Rectal smooth muscle tissue (tissue), 1 donor: Measurements from ENCODE around the gene FAM20A.

Experiments used
- H3K27ac ChIP-seq: one replicate; pipeline ENCODE4 v1.7.0; 2013; ENCODE audit warnings: low read depth, low read length, inconsistent platforms
- H3K27me3 ChIP-seq: one replicate; pipeline ENCODE4 v1.7.0; 2013; ENCODE audit warnings: low read length; ENCODE audit not compliant: control insufficient read depth, insufficient read depth
- H3K36me3 ChIP-seq: one replicate; pipeline ENCODE4 v1.7.0; 2013; ENCODE audit warnings: low read length; ENCODE audit not compliant: control insufficient read depth, insufficient read depth
- H3K4me1 ChIP-seq: one replicate; pipeline ENCODE4 v1.7.0; 2013; ENCODE audit warnings: low read length; ENCODE audit not compliant: control insufficient read depth, insufficient read depth
- H3K4me3 ChIP-seq: one replicate; pipeline ENCODE4 v1.7.0; 2013; ENCODE audit warnings: low read length
- H3K9ac ChIP-seq: one replicate; pipeline ENCODE4 v1.7.0; 2013; ENCODE audit warnings: low read length

FAM20A gene

DNA sequence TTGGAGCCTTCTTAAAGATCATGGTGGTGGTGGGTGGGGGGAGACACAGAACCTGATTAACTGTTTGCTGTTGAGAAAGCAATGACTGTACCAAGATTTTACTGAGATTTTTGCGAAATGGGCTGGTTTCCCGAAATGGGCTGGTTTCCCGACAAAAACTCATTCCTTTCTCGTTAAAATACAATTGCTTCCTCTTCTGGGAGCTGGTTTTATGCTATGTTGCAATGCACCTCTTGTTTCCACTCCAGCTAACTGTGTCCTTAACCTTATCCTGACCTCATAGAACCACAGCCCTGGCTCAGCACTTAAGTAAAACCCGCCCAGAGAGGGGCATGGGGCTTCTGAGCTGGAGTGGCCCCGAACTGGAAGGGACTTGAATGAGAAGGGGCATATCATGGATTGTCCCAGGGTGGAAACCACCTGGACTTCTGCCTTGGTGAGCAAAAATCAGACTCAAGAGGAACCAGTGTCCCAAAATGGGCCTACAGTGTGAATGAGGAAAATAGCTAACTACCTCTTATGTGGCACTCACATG lies 20.9 kb downstream of the FAM20A start:
- H3K4me3 ChIP-seq = no peak overlapping the region
- peaks cover 3% of the 10 kb centered on the region for H3K4me1 ChIP-seq
- no peaks in the 10 kb centered on the region for H3K36me3 ChIP-seq
- H3K27ac ChIP-seq = no peak overlapping the region
- H3K9ac ChIP-seq = peak overlapping the region; percentile 21
- no peaks in the 10 kb centered on the region for H3K27me3 ChIP-seq

DNA sequence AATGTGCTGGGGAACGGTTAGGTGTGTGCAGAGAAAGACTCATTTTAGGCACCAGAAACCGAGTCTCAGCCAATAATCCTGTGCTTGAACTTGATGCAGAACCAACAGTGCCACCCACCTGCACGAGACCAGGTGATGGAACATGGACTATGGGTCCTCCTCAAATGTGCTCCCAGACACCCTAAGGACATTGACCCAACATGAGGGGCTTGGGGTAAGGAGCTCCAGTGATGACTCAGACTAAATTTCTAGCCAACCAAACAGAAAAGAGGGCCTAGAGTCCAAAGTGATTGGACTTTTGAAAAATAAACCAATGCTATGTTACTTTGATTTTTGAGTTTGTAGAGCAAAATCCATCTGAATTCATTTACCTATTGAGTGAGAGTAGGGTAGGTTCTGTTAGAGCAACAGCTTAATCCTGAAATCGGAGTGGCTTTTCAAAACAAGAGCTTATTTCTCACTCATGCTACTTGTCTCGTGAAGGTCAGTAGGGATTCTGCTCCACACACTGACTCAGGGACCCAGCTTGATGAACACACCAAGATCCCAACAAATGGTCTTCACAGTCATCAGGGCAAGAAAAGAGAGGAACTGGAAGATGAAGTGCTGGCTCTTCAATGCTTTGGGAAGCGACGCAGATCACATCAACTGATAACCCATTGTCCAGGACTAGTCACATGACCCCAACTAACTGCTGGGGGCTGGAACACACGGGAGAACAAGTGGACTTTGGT lies 21.8 kb downstream of the FAM20A start:
- Histone ChIP-seq H3K36me3 (no peaks in the 10 kb centered on the region), H3K27me3 (no peaks in the 10 kb centered on the region), H3K4me3 (no peak overlapping the region), H3K27ac (no peak overlapping the region), H3K4me1 (peaks cover 3% of the 10 kb centered on the region), H3K9ac (no peak overlapping the region)

DNA sequence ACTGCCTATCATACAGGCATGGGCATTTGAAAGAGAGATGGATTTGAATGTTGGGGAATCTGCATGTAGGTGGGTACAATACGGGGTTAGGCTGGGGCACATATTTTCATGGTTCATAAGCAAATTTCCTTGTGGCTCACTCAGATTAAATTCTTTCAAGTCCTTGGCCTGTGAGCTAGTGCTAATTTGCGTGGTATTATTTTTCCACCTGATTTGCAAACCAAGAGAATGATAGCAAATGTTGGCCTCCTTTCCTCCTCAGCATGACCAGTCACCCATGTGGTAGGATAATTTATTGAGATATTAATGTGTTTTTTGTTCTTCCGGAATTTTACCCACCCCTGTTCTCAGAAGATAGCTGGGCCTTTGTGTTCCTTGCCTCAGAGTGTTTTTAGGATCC lies 22.9 kb downstream of the FAM20A start:
- Histone ChIP-seq H3K4me1 (peaks cover 3% of the 10 kb centered on the region), H3K9ac (no peak overlapping the region), H3K4me3 (no peak overlapping the region), H3K36me3 (no peaks in the 10 kb centered on the region), H3K27me3 (no peaks in the 10 kb centered on the region), H3K27ac (no peak overlapping the region)

DNA sequence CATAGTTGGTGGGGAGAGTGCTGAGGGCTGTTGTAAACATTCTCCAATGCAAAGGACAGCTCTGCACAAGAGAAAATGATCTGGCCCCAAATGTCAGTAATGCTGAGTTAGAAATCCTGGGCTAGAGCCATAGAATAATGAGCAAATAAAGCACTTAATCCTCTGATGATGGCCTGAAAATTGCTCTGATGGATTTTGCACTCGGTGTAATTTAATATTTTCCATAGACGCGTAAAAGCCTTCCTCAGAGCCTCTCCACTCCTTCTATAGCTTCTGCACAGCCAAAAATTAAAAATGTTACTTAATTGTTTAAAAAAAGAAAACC lies 23.7 kb downstream of the FAM20A start:
- no peak overlapping the region for H3K4me3 ChIP-seq
- H3K9ac ChIP-seq = no peak overlapping the region
- no peaks in the 10 kb centered on the region for H3K27me3 ChIP-seq
- peaks cover 3% of the 10 kb centered on the region for H3K4me1 ChIP-seq
- H3K36me3 ChIP-seq = no peaks in the 10 kb centered on the region
- no peak overlapping the region for H3K27ac ChIP-seq

DNA sequence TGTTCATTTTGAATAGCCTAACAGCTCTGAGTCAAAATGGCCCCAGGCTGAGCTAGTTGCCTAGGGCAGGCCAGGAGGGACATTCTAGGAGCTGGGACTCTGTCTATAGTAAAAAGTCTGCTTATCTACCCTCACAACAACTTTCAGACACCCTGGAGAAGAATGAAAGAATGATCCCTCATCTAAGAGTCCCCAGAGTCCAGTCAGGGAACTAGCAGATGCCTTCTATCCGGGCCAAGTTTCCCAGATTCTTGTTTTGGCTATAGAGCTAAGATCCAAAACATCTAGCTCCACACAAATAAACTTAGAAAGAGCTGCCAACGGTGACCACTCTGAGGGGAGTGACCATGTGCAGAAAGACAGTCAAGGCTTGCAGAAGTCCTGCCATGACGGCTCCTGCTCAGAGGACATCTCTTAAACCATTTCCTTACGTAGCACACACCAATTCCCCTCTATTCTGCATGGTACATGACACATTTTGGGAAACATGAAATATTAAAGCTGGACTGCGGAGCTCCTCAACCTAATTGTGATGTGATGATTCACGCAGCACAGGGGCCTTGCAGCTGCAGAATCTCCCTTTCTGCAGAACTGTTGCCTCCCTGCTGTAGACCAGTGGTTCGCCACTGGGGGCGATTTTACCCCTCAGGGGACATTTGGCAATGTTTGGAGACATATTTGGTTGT lies 24.2 kb downstream of the FAM20A start:
- Histone ChIP-seq H3K4me3 (no peak overlapping the region), H3K27ac (no peak overlapping the region), H3K4me1 (peaks cover 3% of the 10 kb centered on the region), H3K9ac (no peak overlapping the region), H3K27me3 (no peaks in the 10 kb centered on the region), H3K36me3 (no peaks in the 10 kb centered on the region)

DNA sequence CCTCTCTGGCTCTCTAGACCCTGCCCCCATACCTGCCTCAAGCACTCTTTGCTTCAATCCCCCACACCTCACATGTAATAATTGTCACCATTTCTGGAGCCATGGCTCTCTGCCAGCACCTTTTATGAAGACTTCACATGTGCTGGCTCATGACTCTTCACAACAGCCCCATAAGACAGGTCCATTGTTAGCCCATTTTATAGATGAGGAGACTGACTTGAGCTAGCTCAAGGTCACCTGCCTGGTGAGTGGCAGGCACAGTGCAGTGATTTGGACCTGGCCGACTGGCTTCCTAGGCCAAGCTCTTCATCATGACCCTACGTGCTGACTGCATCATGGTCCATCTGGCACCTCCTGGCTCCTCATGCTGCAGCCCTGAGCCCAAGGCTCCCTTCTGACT lies 25.0 kb downstream of the FAM20A start:
- Histone ChIP-seq H3K9ac (no peak overlapping the region), H3K36me3 (no peaks in the 10 kb centered on the region), H3K4me1 (peaks cover 3% of the 10 kb centered on the region), H3K27ac (no peak overlapping the region), H3K4me3 (no peak overlapping the region), H3K27me3 (no peaks in the 10 kb centered on the region)

DNA sequence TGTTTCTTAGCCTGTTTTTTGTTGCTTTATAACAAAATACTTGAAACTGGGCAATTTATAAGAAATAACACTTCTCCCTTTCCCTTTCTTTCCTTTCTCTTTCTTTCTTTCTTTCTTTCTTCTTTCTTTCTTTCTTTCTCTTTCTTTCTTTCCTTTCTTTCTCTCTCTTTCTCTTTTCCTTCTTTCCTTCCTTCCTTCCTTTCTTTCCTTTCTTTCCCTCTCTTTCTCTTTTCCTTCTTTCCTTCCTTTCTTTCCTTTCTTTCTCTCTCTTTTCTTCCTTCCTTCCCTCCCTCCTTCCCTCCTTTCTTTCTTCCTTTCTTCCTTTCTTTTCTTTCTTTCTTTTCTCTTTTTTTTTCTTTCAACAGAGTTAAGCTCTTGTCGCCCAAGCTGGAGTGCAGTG lies 27.8 kb downstream of the FAM20A start:
- no peak overlapping the region for H3K27ac ChIP-seq
- H3K36me3 ChIP-seq = no peaks in the 10 kb centered on the region
- H3K4me1 ChIP-seq = no peaks in the 10 kb centered on the region
- H3K9ac ChIP-seq = no peak overlapping the region
- no peak overlapping the region for H3K4me3 ChIP-seq
- no peaks in the 10 kb centered on the region for H3K27me3 ChIP-seq

DNA sequence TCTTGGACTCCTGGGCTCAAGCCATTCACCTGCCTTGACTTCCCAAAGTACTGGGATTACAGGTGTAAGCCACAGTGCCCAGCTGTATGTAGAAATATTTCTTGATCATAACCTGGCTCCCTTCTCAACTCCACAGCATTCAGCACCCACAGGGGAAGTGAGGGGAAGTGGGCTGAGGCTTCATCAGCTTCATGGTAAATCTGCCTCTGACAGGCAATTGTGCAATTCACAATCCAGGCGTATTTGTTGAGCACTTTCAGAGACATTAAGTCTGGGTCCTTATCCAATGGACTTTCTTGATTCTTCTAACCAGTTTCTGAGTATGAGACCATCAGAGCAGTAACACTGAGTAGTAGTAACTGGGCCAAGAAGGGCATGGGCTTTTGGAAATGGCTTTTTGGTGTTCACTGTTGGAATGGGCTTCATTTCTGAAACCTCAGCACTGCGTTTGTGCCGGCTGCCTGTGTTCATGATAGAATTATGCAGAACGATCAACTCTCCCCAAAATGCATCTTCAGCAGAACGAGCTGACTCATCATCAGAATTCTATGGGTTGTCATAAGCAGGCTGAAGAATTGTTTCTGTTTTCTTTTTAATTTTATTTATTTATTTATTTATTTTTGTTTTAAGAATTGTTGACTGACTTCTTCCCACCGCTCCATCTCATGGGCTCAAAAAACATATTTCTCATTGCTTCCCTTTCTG lies 28.9 kb downstream of the FAM20A start:
- H3K4me3 ChIP-seq = no peak overlapping the region

DNA sequence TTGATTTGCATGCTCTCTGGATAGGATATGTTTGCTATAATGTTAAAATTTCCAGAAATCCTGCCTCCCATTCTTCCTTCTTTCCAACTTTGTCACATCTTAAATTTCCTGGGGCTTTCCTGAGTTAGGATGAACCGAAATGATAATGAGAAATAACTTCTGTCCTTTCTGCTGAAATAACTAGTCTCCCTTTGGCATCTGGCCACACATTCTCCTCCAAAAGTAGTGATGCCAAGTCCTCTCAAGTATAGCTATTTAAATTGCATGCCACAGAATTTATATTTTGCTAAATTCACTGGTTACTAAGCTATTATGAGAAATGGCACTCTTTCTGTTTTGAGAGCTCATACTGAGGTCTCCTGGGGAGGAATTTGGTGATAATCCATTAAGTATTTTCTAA lies 30.6 kb downstream of the FAM20A start:
- Histone ChIP-seq H3K36me3 (no peaks in the 10 kb centered on the region), H3K27me3 (no peaks in the 10 kb centered on the region), H3K4me1 (no peaks in the 10 kb centered on the region), H3K27ac (no peak overlapping the region), H3K9ac (no peak overlapping the region), H3K4me3 (no peak overlapping the region)

More for the DNA sequence above, 28.9 kb downstream of the FAM20A start:
- Histone ChIP-seq H3K27ac (no peak overlapping the region), H3K36me3 (no peaks in the 10 kb centered on the region), H3K4me1 (no peaks in the 10 kb centered on the region), H3K9ac (no peak overlapping the region), H3K27me3 (no peaks in the 10 kb centered on the region)

DNA sequence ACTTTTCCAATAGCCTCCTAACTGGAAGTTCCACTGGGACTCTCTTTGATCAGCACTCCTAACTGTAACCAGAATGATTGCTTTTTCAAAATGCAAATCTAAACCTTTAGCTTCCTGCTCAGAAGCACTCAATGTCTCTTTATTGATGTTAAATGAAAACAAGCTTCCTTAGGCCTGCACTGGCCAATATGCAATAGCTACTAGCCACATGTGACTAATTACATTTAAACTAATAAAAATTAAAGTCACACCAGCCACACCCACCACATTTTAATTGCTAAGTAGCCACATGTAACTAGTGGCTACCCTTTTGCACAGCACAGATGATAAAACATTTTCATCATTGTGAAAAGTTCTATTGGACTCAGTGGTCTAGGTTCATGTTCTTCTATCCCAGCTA lies 31.8 kb downstream of the FAM20A start:
- Histone ChIP-seq H3K36me3 (no peaks in the 10 kb centered on the region), H3K4me3 (no peak overlapping the region), H3K27me3 (no peaks in the 10 kb centered on the region), H3K4me1 (no peaks in the 10 kb centered on the region), H3K9ac (no peak overlapping the region), H3K27ac (no peak overlapping the region)

DNA sequence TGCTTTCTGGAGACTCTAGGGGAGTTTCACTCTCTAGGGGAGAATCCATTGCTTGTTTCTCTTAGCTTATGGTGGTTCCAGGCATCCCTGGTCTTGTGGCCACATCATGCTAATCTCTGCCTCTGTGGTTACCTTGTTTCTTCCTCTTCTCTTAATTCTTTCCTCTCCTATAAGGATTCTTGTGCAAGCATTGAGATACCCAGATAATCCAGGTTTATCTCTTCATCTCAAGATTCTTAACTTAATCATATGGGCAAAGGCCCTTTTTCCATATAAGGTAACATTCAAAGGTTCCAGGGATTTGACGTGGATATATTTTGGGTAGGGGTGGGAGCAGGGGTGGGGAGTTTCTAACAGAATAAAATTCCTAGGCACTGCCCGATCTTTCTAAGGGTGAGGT lies 32.6 kb downstream of the FAM20A start:
- no peaks in the 10 kb centered on the region for H3K27me3 ChIP-seq
- no peaks in the 10 kb centered on the region for H3K4me1 ChIP-seq
- no peak overlapping the region for H3K4me3 ChIP-seq
- H3K9ac ChIP-seq = no peak overlapping the region
- H3K27ac ChIP-seq = no peak overlapping the region
- no peaks in the 10 kb centered on the region for H3K36me3 ChIP-seq

DNA sequence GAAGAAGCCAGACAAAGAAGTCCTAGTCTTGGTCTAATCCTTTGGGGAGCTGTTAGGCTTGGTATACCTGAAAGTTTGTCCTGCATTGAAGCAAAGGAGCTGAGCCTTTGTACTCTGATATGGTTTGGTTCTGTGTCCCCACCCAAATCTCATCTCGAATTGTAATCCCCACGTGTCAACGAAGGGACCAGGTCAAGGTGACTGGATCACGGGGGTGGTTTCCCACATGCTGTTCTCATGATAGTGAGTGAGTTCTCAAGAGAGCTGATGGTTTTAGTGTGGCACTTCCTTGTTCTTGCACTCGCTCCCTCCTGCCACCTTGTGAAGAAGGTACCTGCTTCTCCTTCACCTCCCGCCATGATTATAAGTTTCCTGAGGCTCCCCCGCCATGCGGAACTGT lies 33.6 kb downstream of the FAM20A start:
- Histone ChIP-seq H3K27me3 (no peaks in the 10 kb centered on the region), H3K36me3 (no peaks in the 10 kb centered on the region), H3K4me3 (no peak overlapping the region), H3K9ac (no peak overlapping the region), H3K27ac (no peak overlapping the region), H3K4me1 (no peaks in the 10 kb centered on the region)
